IMR-90 (cell line): ENCODE results near the gene MS4A18. TPM values are rescaled to one million over a fixed set of nuclear protein-coding genes. Genes with fewer than 3 reads are reported as not detected.

Source experiments
- ATAC-seq: fragments of 200-7000 bp; cut with Tn5 transposase; 2 replicates; pipeline ENCODE4 v1.9.1; 2020; ENCODE audit warnings: low read depth, mild to moderate bottlenecking, moderate library complexity
- BruUV-seq: library from RNA; stranded (reverse); fragments of 400-500 nt; replicated peaks from 2 replicates; lab custom pipeline; 2021; lab: Mats Ljungman, UMichigan
- CTCF ChIA-PET: fragments of 300-600 bp; formaldehyde crosslinking; extraction: SDS; loops from one replicate; lab custom pipeline; 2021; ENCODE audit warnings: antibody characterized with exemption; lab: Yijun Ruan, JAX
- POLR2A ChIA-PET: fragments of 300-600 bp; sonication (Branson Sonifier 250); formaldehyde crosslinking; loops from one replicate; lab custom pipeline; 2022; ENCODE audit warnings: antibody characterized with exemption; ENCODE audit not compliant: unreplicated experiment; lab: Charles Lee
- DNase-seq: peaks from one replicate; pipeline ENCODE4 v3.0.0; 2013
- H2AFZ ChIP-seq: replicated peaks from 2 replicates; pipeline ENCODE3; 2013; ENCODE audit warnings: low read length, mild to moderate bottlenecking; ENCODE audit not compliant: poor library complexity
- H2AK5ac ChIP-seq: 2 replicates; pipeline ENCODE4 v1.6.1; 2013; ENCODE audit warnings: low read depth, low read length, inconsistent platforms
- H2AK9ac ChIP-seq: replicated peaks from 2 replicates; pipeline ENCODE3; 2013; ENCODE audit warnings: mild to moderate bottlenecking, low read depth, low read length, moderate library complexity; ENCODE audit not compliant: poor library complexity
- H2BK120ac ChIP-seq: 2 replicates; pipeline ENCODE4 v1.6.1; 2013; ENCODE audit warnings: low read depth, low read length, inconsistent platforms
- H2BK15ac ChIP-seq: 3 replicates; pipeline ENCODE4 v1.6.1; 2013; ENCODE audit warnings: low read depth, low read length, inconsistent platforms
- H2BK20ac ChIP-seq: 2 replicates; pipeline ENCODE4 v1.6.1; 2013; ENCODE audit warnings: low read depth, mild to moderate bottlenecking, inconsistent platforms, low read length, moderate library complexity
- H2BK5ac ChIP-seq: 2 replicates; pipeline ENCODE4 v1.6.1; 2013; ENCODE audit warnings: mild to moderate bottlenecking, low read depth, low read length, inconsistent platforms; ENCODE audit not compliant: poor library complexity, severe bottlenecking
- H3K14ac ChIP-seq: replicated peaks from 2 replicates; pipeline ENCODE4 v1.6.1; 2013; ENCODE audit warnings: low read depth, low read length, inconsistent platforms
- H3K18ac ChIP-seq: 2 replicates; pipeline ENCODE4 v1.6.1; 2013; ENCODE audit warnings: low read depth, low read length, control low read depth
- H3K23ac ChIP-seq: 2 replicates; pipeline ENCODE4 v1.6.1; 2013; ENCODE audit warnings: low read depth, low read length, inconsistent platforms
- H3K27ac ChIP-seq: 2 replicates; pipeline ENCODE4 v1.5.1; 2013; ENCODE audit warnings: mild to moderate bottlenecking, control low read depth, low read length; ENCODE audit not compliant: insufficient read depth
- H3K27me3 ChIP-seq: 2 replicates; pipeline ENCODE4 v1.6.1; 2013; ENCODE audit warnings: low read length; ENCODE audit not compliant: control insufficient read depth, insufficient read depth
- H3K36me3 ChIP-seq: 2 replicates; pipeline ENCODE4 v1.6.1; 2013; ENCODE audit warnings: low read length, mixed read lengths; ENCODE audit not compliant: control insufficient read depth, insufficient read depth
- H3K4ac ChIP-seq: 2 replicates; pipeline ENCODE4 v1.6.1; 2013; ENCODE audit warnings: low read depth, low read length, inconsistent platforms
- H3K4me1 ChIP-seq: 2 replicates; pipeline ENCODE4 v1.6.1; 2013; ENCODE audit warnings: low read length, mixed read lengths; ENCODE audit not compliant: control insufficient read depth, insufficient read depth
- H3K4me2 ChIP-seq: 2 replicates; pipeline ENCODE4 v1.6.1; 2013; ENCODE audit warnings: low read depth, mild to moderate bottlenecking, control low read depth, low read length, moderate library complexity
- H3K4me3 ChIP-seq: 2 replicates; pipeline ENCODE4 v1.5.1; 2013; ENCODE audit warnings: low read depth, mild to moderate bottlenecking, control low read depth, low read length, moderate library complexity; ENCODE audit not compliant: insufficient read depth
- H3K56ac ChIP-seq: 2 replicates; pipeline ENCODE4 v1.6.1; 2013; ENCODE audit warnings: low read length, inconsistent platforms; ENCODE audit not compliant: insufficient read depth; ENCODE audit errors: extremely low read depth
- H3K79me1 ChIP-seq, 2 experiments: 2 replicates each; pipeline ENCODE4 v1.6.1; 2013; ENCODE audit warnings: low read length in 2 of 2, inconsistent platforms in 1 of 2, low read depth in 1 of 2
- H3K9ac ChIP-seq: 2 replicates; pipeline ENCODE4 v1.6.1; 2013; ENCODE audit warnings: low read depth, low read length, control low read depth
- H3K9me1 ChIP-seq: 2 replicates; pipeline ENCODE4 v1.6.1; 2013; ENCODE audit warnings: low read length, inconsistent platforms; ENCODE audit not compliant: insufficient read depth
- H3K9me3 ChIP-seq: 2 replicates; pipeline ENCODE4 v1.6.1; 2013; ENCODE audit warnings: low read length; ENCODE audit not compliant: control insufficient read depth, insufficient read depth
- H4K20me1 ChIP-seq: 2 replicates; pipeline ENCODE4 v1.6.1; 2013; ENCODE audit warnings: low read length, inconsistent platforms; ENCODE audit not compliant: insufficient read depth
- H4K5ac ChIP-seq: 2 replicates; pipeline ENCODE4 v1.6.1; 2013; ENCODE audit warnings: mild to moderate bottlenecking, low read depth, low read length, control low read depth
- H4K8ac ChIP-seq, 2 experiments: 2 replicates each; pipeline ENCODE4 v1.6.1; 2013; ENCODE audit warnings: low read depth in 2 of 2, low read length in 2 of 2, control low read depth in 1 of 2, inconsistent platforms in 1 of 2
- H4K91ac ChIP-seq: 2 replicates; pipeline ENCODE4 v1.6.1; 2013; ENCODE audit warnings: low read depth, low read length, inconsistent platforms; ENCODE audit not compliant: insufficient read depth
- BHLHE40 ChIP-seq: fragments of 150-350 bp; IDR thresholded peaks from 2 replicates; pipeline ENCODE4 v1.6.1; 2016; ENCODE audit warnings: mild to moderate bottlenecking, low read depth, low read length
- CEBPB ChIP-seq: IDR thresholded peaks from 2 replicates; pipeline ENCODE4 v1.6.1; 2012; ENCODE audit warnings: low read depth, low read length, improper control_type of control experiment
- CHD1 ChIP-seq: IDR thresholded peaks from 2 replicates; pipeline ENCODE4 v1.6.1; 2012; ENCODE audit warnings: low read depth, low read length, improper control_type of control experiment
- FOS ChIP-seq: fragments of 150-350 bp; IDR thresholded peaks from 2 replicates; pipeline ENCODE4 v1.6.1; 2016; ENCODE audit warnings: low read depth, low read length
- MAFK ChIP-seq: IDR thresholded peaks from 2 replicates; pipeline ENCODE4 v1.6.1; 2012; ENCODE audit warnings: low read depth, low read length, improper control_type of control experiment
- MAZ ChIP-seq: IDR thresholded peaks from 2 replicates; pipeline ENCODE4 v1.6.1; 2012; ENCODE audit warnings: low read depth, mild to moderate bottlenecking, low read length, improper control_type of control experiment, moderate library complexity, borderline replicate concordance
- MXI1 ChIP-seq: IDR thresholded peaks from 2 replicates; pipeline ENCODE4 v1.6.1; 2012; ENCODE audit warnings: low read depth, mild to moderate bottlenecking, low read length, moderate library complexity, borderline replicate concordance
- NFE2L2 ChIP-seq: fragments of 150-350 bp; IDR thresholded peaks from 2 replicates; pipeline ENCODE4 v1.6.1; 2016; ENCODE audit warnings: low read depth, mild to moderate bottlenecking, low read length
- POLR2A ChIP-seq: IDR thresholded peaks from 2 replicates; pipeline ENCODE4 v1.6.1; 2012; ENCODE audit warnings: mild to moderate bottlenecking, low read depth, low read length
- RAD21 ChIP-seq: IDR thresholded peaks from 2 replicates; pipeline ENCODE4 v1.6.1; 2012; ENCODE audit warnings: low read length, improper control_type of control experiment
- RCOR1 ChIP-seq: IDR thresholded peaks from 2 replicates; pipeline ENCODE4 v1.6.1; 2012; ENCODE audit warnings: mild to moderate bottlenecking, low read length, improper control_type of control experiment; ENCODE audit not compliant: insufficient replicate concordance
- RFX5 ChIP-seq: IDR thresholded peaks from 2 replicates; pipeline ENCODE4 v1.8.0; 2012; ENCODE audit warnings: low read depth, mild to moderate bottlenecking, low read length, moderate library complexity
- SMC3 ChIP-seq: fragments of 150-350 bp; IDR thresholded peaks from 2 replicates; pipeline ENCODE4 v1.6.1; 2016; ENCODE audit warnings: low read depth, mild to moderate bottlenecking, antibody characterized with exemption, low read length, moderate library complexity
- USF2 ChIP-seq: fragments of 150-350 bp; IDR thresholded peaks from 2 replicates; pipeline ENCODE4 v1.6.1; 2017; ENCODE audit warnings: mild to moderate bottlenecking, antibody characterized with exemption, low read length, low read depth
- WGBS, 2 experiments: methylation state at CpG; one replicate each; pipeline versions ENCODE4 v1.1.5 to v1.1.7; 2013; ENCODE audit warnings: missing lambda C conversion rate in 2 of 2; ENCODE audit not compliant: insufficient read length in 1 of 2; ENCODE audit errors: extremely low coverage in 2 of 2; 5-methylcytosine and 5-hydroxymethylcytosine counted together
- dilution Hi-C: fragments of 300-500 bp; cut with HindIII; formaldehyde crosslinking; loops from one replicate; pipeline ENCODE4 v1.14.3; 2018; ENCODE audit warnings: low sequenced_read_pairs; ENCODE audit not compliant: unreplicated experiment
- in situ Hi-C: fragments of 300-500 bp; cut with MboI; formaldehyde crosslinking; loops from 3 replicates; pipeline ENCODE4 v1.14.3; 2019; ENCODE audit warnings: low sequenced_read_pairs, inconsistent platforms, mixed read lengths
- intact Hi-C: fragments of 100-400 bp; cut with micrococcal nuclease; formaldehyde crosslinking; loops from 2 replicates; pipeline ENCODE4 v1.10.0; 2022
- polyA plus RNA-seq, 3 experiments: library from polyadenylated mRNA; depleted of rRNA; stranded (reverse); fragments of >200 nt; gene quantifications; 2 replicates each; pipeline ENCODE4 v1.2.3, GENCODE V29; 2012; ENCODE audit warnings: low replicate concordance in 1 of 3
- total RNA-seq: library from RNA; depleted of rRNA; stranded (reverse); fragments of >200 nt; gene quantifications from 2 replicates; pipeline ENCODE4 v1.2.3, GENCODE V29; 2012
- TF ChIP-seq, protein P1 (sequence below): fragments of 150-350 bp; IDR thresholded peaks from 2 replicates; pipeline ENCODE4 v1.6.1; 2016; ENCODE audit warnings: low read depth, mild to moderate bottlenecking, low read length, moderate library complexity, borderline replicate concordance
- TF ChIP-seq, protein P2 (sequence below): conservative IDR thresholded peaks from 2 replicates; pipeline ENCODE4 v1.5.1; 2012; ENCODE audit warnings: mild to moderate bottlenecking, low read depth, low read length, improper control_type of control experiment

MS4A18 gene
- total and polyA plus RNA-seq, 2 of the 4 experiments (the other 2 are of a cell fraction) = not detected

DNA sequence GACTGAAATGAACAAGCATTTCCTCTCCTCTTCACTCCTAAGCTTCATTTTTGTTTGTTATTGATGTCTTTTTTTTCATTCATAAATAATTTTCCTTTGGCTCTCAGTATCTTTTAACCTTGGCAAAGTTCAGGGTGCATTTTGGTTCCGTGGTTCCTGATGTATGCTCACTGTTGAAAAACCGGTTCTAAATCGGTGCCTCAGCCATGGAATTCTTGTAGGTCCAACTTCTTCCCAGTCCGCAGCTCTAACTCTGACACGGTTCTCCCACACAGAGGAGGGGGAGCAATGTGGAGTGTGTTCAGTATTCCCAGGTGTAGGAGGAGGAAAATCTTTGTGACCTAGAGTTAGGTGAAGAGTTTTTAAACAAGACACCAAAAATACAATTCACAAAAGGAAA is 19.6 kb downstream of the MS4A18 start:
- no peak overlapping the region for H3K18ac ChIP-seq
- ChIA-PET POLR2A (no interaction called here), CTCF (no interaction called here)
- no peak overlapping the region for H3K14ac ChIP-seq
- intact Hi-C loops = no loop called here
- no peak overlapping the region for H3K4me2 ChIP-seq
- H2BK120ac ChIP-seq = no peak overlapping the region
- no peak overlapping the region for H3K9ac ChIP-seq
- H2BK20ac ChIP-seq = no peak overlapping the region
- no peaks in the 10 kb centered on the region for H3K27me3 ChIP-seq
- H3K4ac ChIP-seq = no peak overlapping the region
- H3K79me1 ChIP-seq = no peaks in the 10 kb centered on the region
- H3K9me1 ChIP-seq = no peaks in the 10 kb centered on the region
- H3K27ac ChIP-seq = no peak overlapping the region
- no peak overlapping the region for H2AK5ac ChIP-seq
- no peaks in the 10 kb centered on the region for H3K4me1 ChIP-seq
- H2BK15ac ChIP-seq = no peak overlapping the region
- no peak for TF ChIP-seq MXI1
- no peak for TF ChIP-seq MAZ
- TF ChIP-seq NFE2L2 = no peak
- no peak for TF ChIP-seq SMC3
- TF ChIP-seq RCOR1 = no peak
- TF ChIP-seq CHD1 = no peak
- TF ChIP-seq, protein P1, sequence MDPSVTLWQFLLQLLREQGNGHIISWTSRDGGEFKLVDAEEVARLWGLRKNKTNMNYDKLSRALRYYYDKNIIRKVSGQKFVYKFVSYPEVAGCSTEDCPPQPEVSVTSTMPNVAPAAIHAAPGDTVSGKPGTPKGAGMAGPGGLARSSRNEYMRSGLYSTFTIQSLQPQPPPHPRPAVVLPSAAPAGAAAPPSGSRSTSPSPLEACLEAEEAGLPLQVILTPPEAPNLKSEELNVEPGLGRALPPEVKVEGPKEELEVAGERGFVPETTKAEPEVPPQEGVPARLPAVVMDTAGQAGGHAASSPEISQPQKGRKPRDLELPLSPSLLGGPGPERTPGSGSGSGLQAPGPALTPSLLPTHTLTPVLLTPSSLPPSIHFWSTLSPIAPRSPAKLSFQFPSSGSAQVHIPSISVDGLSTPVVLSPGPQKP = no peak
- no peak for TF ChIP-seq FOS
- TF ChIP-seq, protein P2, sequence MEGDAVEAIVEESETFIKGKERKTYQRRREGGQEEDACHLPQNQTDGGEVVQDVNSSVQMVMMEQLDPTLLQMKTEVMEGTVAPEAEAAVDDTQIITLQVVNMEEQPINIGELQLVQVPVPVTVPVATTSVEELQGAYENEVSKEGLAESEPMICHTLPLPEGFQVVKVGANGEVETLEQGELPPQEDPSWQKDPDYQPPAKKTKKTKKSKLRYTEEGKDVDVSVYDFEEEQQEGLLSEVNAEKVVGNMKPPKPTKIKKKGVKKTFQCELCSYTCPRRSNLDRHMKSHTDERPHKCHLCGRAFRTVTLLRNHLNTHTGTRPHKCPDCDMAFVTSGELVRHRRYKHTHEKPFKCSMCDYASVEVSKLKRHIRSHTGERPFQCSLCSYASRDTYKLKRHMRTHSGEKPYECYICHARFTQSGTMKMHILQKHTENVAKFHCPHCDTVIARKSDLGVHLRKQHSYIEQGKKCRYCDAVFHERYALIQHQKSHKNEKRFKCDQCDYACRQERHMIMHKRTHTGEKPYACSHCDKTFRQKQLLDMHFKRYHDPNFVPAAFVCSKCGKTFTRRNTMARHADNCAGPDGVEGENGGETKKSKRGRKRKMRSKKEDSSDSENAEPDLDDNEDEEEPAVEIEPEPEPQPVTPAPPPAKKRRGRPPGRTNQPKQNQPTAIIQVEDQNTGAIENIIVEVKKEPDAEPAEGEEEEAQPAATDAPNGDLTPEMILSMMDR = no peak
- TF ChIP-seq CEBPB = no peak
- TF ChIP-seq BHLHE40 = no peak
- no peak for TF ChIP-seq RFX5
- TF ChIP-seq RAD21 = no peak
- no peak for TF ChIP-seq POLR2A
- no peak for TF ChIP-seq USF2
- no peak for TF ChIP-seq MAFK
- H3K9me3 ChIP-seq = 0 out of 2 replicates have a peak, but pooled peaks cover 2% of the 10 kb centered on the region
- in situ Hi-C loops = no loop called here
- H4K5ac ChIP-seq = no peak overlapping the region
- no peak overlapping the region for H3K23ac ChIP-seq
- BruUV-seq = no TSS peak
- H3K4me3 ChIP-seq = no peak overlapping the region
- no peak for DNase-seq
- ATAC-seq = no peak
- no peak overlapping the region for H4K8ac ChIP-seq
- dilution Hi-C loops = no loop called here
- no peak overlapping the region for H2BK5ac ChIP-seq
- H2AK9ac ChIP-seq = no peak overlapping the region
- no peaks in the 10 kb centered on the region for H4K20me1 ChIP-seq
- H4K91ac ChIP-seq = no peak overlapping the region
- no peak overlapping the region for H2AFZ ChIP-seq
- no CpG with 5 or more reads among the region's 5 CpGs for whole genome bisulfite sequencing, 2 experiments
- H3K56ac ChIP-seq = no peak overlapping the region
- no peaks in the 10 kb centered on the region for H3K36me3 ChIP-seq
